ENCODE measurements around the gene SRSF7.

Gene SRSF7

DNA sequence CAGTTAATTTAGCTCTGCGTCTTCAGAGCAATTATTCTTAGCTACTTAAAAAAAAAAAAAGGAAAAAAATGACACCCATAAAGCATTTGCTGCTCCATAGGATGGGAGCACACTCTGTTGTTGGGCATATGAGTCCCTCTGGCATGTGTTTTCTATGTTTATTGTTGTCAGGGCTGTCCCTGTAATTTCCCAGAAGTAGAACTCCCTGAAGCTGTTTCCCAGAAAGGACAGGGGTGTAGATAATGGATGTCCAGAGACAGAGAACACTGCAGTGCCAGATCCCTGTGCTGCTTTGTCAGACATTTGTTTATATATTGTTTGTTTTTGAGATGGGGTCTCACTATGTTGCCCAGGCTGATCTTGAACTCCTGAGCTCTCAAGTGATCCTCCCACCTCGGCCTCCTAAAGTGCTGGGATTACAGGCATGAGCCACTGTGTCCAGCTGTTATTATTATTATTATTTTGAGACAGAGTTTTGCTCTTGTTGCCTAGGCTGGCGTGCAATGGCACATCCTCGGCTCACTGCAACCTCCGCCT, 52.6 kb downstream of the SRSF7 start:
- no peak for DNase-seq

DNA sequence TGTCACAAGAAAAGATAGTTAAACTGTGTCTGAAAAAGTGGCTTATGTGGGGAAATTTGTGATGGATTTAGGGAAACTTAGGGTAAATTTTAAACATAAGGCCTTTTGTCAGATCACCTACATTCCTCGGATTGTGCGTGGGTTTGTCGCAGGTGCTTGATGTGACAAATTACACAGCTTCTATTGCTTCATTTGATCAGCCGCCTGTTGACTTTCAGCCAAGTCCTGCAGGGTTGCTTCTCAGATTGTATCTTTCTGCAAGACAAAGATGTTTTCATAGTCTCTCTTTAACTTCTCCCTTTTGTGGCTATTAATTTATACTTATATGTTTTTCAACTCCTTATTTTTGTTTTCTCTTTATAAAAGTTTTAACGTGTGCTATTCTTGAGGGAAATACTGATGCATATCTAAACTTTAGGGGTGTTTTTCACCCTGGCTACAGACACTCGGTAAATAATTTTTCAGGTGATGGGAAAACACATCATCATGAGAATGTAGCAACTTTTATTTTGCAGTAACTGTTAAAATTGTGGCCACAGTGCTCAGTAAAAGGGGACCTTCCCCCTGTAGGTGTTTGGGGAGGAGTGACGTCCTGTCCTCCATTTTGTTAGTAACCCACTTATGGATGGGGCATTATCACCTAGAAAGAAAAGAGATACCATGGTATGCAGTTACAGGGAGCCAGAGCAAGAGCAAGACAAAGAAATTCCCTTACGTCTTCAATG, 53.9 kb downstream of the SRSF7 start:
- DNase-seq: no peak

Data from kidney glomerular epithelial cell (primary cell).